DOHH2 (cell line): Measurements from ENCODE around the gene GRID1.

ENCODE experiments used
- CTCF ChIP-seq: fragments of 200-600 bp; sonication (generic); IDR thresholded peaks from one replicate; pipeline ENCODE4 v1.5.1; 2014; ENCODE audit warnings: antibody characterized with exemption, mild to moderate bottlenecking, low read depth, low read length; ENCODE audit not compliant: poor library complexity, severe bottlenecking
- EZH2phosphoT487 ChIP-seq: fragments of 200-600 bp; sonication (generic); IDR thresholded peaks from 2 replicates; pipeline ENCODE4 v1.6.1; 2017; ENCODE audit warnings: borderline replicate concordance, mild to moderate bottlenecking, antibody characterized with exemption, low read length, moderate library complexity, mixed read lengths

DNA sequence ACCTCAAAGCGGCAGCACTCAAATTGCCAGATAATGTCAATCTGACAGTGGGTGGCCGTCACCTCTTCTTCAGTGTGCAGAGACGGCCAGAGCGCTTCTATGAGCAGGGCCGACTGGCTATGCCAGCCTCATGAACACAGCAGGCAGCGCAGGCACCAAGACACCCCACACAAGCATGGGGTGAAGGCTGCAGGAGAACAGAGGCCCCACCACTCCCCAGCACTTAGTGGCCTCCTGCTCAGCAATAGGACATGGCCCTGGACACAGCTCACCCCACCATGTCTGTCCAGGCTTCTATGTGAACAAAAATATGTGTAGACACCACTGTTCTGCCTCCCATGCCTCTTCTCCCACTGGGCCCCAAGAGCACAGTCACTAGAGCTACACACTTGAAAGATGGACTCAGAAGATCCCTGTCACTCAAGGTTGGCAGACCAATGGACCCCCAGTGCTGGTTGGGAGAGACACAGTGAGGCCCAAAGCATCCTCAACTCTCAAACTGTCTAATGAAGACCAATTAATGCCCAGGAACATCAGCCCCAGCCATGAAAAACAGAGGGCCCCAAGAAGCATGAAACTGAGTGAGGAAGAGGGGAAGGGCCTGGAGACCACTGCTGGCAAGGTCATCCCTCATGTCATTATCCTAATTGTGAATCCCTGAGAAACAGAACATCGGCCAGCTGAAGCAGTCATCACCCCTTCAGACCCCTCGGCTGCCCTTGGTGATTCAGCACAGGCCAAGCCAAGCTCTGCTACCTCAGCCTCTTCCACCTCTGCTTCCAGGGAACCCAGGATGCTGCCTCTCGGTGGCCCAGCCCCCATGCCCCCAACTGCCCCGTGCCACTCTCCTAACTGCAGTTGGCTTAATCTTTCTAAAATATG is 77.7 kb downstream of the GRID1 start:
- no peak for TF ChIP-seq CTCF
- TF ChIP-seq EZH2phosphoT487, result no peak
